GM19193 (cell line): ENCODE measurements around the gene SIPA1L2.

Source experiments
- POLR2A ChIP-seq: IDR thresholded peaks from 4 replicates; pipeline ENCODE4 v1.6.1; 2011; ENCODE audit not compliant: insufficient read depth, insufficient read length; ENCODE audit errors: extremely low read depth

The SIPA1L2 gene, protein sequence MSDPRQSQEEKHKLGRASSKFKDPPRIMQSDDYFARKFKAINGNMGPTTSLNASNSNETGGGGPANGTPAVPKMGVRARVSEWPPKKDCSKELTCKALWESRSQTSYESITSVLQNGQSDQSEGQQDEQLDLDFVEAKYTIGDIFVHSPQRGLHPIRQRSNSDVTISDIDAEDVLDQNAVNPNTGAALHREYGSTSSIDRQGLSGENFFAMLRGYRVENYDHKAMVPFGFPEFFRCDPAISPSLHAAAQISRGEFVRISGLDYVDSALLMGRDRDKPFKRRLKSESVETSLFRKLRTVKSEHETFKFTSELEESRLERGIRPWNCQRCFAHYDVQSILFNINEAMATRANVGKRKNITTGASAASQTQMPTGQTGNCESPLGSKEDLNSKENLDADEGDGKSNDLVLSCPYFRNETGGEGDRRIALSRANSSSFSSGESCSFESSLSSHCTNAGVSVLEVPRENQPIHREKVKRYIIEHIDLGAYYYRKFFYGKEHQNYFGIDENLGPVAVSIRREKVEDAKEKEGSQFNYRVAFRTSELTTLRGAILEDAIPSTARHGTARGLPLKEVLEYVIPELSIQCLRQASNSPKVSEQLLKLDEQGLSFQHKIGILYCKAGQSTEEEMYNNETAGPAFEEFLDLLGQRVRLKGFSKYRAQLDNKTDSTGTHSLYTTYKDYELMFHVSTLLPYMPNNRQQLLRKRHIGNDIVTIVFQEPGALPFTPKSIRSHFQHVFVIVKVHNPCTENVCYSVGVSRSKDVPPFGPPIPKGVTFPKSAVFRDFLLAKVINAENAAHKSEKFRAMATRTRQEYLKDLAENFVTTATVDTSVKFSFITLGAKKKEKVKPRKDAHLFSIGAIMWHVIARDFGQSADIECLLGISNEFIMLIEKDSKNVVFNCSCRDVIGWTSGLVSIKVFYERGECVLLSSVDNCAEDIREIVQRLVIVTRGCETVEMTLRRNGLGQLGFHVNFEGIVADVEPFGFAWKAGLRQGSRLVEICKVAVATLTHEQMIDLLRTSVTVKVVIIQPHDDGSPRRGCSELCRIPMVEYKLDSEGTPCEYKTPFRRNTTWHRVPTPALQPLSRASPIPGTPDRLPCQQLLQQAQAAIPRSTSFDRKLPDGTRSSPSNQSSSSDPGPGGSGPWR (N-terminal part only)

DNA sequence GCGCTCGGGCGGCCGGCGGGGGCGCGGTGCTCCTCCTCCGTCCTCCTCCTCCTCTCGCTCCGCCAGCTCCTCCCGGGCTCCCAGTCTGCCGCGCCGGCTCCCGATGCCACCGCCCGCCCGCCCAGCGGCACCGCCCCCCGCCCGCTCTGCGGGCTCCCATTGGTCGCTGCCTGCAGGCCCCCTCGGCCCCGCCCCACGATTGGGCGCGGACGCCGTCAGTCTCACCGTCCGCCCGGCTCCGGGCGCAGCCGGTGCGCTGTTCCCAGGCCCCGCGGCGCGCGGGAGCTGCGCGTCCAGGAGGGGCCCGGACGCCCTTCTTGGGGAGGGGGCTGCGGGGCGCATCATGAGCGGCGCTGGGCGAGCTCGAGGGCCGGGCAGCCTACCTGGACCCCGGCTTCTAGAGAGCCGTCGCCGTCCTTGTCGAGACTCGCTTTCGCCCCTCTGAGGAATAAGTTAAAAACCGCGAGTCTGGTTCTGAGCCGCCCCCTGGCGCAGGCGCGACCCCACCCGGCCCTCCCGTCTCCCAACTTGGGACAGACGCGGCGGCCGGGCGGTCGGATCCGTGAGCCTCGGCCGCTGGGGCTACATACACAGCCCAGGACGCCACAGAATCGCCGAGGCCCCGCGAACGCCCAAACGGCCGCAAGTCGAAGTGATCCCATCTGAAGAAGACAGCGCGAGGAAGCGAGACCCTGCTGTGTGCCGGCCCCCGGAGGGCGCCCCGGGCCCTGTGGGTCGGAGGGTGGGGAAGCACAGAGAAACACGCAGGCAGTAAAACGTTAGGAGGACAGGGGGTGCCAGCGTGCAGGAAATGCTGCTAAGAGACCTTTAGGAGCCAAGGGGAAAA lies at the start of gene SIPA1L2:
TSS of gene SIPA1L2 (minus strand) at position 87 of the 847 bp plus-strand sequence. CDS start 114,794 bp downstream, outside the sequence.
- no peak for TF ChIP-seq POLR2A

DNA sequence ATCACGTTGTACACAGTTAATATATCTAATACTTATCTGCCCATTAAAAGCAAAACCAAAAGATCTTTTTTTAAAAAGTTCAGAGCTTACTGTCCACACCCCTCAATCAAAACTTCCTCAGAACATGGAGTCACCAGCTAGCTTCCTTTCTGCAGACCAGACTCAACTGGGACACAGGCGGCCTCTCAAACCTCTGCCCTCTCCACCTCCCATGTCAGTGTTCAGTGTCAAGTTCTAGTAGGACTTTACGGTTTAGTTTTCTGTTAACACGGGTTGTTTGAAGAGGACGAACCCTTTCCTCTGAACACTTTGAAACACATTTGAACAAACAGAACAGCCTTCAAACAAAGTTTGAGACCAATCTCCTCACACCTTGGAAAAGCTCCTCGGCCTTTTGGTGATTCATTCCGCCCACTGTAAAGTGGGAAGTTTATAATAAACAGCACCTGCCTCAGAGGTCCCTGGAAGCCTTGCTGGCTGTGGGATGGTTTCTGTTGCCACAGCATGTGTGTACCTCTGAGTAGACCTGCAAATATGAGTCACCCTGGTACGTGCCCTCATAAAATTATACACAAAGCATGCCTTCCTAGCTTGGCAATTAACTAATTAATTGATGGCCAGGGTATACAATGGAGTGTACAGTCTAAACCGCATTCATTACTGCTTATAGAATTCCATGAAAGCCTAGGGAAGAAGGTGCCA lies 48.4 kb upstream of the SIPA1L2 start:
- no peak for TF ChIP-seq POLR2A

DNA sequence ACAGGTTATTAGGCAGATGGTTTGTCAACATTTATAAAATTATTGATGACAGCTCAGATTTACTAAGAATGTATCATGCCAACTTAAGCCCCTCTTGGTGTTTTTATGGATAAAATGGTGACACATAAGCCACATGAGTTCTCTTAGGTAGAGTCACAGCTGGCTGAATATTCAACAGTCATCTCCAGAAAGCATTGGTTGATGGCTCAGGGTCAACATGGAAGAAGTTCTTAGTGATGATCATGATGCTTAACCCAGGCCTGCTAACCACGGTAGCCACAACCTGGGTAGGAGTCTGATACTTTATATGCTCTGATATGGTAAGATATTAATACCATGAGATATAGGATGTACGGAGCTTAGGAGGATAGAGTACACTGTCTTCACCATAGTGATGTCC lies 46.4 kb upstream of the SIPA1L2 start:
- no peak for TF ChIP-seq POLR2A

DNA sequence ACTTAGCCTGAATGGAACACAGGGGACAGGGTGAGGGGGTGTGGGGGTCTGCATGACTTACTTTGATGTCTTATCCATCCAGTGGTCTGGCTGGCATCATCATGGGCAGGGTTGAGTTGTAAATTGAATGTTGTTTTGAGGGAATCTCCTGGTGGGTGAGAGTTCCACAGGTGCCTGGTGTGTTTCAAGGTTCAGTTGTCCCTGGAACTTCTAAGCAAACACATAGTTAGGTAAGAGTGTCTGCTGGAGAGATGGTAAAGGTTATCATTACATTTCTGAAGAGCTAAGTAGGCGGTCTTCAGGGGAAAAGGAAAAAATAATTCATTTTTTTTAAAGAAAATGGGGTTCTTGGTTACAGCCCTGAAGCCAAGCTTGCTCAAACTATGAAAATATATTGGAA lies 46.0 kb upstream of the SIPA1L2 start:
- TF ChIP-seq POLR2A = no peak

DNA sequence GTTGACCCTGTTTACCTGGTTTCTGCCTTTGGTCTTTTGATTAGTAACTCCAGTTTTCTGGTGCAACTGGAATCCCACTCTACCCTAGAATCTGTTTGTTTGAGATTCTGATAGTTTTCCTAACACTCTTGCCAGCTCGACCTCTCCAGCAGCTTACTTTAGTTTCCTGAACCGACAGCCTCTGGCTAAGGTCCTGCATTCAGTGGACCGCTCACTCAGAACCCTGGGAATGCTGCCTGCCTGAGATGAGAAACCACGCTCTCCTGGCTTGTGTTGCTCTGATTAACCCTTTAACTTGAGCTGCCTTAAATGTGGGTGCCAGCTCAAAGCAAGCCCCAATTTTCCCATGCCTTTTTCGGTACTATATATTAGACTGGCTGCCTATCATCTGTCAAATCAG lies 45.3 kb upstream of the SIPA1L2 start:
- TF ChIP-seq POLR2A = no peak

DNA sequence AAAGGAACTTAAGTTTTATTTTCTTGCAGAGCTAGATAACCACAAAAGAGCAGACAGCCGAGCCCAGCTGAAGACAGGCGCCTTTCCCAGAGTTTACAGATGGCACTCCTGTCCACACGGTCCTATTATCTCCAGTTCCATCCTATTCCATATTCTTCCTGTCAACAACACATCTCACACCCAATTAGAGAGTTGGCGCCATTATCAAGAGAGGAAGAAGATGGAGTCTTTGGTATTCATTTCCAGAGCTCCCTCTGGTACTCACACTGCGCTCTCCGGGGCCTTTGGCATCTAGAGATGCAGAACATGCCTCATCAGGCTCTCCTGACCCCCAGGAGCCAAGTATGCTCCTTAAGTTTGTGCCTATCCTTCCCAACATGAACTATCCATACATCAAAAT lies 43.3 kb upstream of the SIPA1L2 start:
- no peak for TF ChIP-seq POLR2A

DNA sequence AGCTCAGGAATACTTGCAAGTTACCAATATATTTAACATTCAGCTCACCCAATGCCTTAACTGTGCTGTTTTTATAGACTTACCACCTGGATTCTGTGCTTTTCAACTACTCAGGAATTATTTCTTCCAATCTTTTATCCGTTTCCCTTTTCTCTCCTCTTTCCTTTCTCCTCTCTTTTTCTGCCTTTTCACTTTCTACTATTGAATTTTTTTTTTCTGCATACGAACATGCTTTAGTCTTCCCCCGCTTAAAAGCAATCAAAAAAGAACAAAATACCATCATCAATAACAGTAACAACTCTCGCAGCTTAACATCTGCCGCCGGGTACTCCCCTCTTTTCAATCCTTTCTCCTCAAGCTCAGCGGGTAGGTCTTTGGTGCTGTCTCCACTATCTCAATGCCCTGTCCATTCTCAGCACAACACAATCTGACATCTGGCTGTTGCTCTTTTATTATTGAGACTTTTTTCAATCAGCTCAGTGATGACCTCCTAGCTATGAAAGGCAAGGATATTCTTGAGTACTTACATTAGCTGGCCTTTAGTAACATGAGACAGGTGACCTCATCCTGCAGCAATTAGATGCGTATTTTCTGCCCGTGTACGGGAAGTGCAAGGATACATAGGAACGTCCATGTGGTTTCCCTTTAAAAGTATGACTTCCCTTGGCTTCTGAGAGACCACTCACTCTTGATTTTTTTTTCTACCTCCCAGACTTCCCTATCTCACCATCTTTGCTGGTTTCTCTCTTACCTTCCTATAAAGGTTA lies 40.2 kb upstream of the SIPA1L2 start:
- TF ChIP-seq POLR2A = no peak

DNA sequence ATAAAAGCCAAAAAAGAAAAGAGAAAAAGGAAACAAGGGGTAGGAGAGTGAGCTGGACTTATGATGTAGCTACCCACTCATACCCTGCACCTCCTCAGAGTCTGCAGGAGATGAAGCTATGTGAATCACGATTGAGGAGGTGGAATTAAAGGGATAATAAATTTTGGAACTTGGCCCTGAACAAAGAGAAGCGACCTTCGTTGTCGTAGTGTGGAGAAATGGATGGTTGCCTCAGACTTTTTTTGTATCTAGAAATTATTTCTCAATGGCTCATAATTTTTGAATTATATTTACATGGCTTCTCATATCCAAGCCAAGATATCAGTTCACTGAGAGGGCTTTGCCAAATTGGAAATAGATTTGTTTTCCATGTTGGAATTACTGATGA lies 37.8 kb upstream of the SIPA1L2 start:
- TF ChIP-seq POLR2A = no peak

DNA sequence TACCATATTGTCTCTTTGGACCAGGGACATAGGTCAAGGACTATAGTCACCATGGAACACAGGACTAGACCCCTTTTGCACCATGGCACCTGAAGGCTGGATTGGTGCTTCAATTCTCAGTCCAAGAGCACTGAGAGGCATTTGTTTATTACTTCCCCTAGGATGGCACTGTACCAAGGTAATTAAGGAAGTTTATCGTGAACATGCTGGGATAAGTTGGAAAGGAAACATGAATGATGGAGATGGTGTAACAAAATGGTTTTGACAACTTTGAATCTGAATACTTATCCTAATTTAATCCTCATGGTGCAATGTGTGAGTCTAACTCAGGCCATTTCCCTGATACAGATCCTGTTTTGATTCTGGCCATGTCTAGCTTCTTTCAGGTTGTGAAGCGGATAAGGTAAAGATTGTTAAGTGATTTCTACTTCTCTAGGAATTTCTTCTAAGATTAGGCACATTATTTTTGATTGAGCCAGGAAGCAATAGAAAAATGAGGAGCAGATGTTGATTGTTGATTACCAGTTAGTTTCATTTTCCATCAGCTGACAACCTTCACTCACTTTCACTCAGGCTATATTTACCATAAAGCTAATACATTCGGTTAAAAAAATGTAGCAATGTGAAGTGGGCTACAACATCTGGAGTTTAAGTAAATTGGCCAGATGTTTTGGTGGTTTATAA lies 37.3 kb upstream of the SIPA1L2 start:
- no peak for TF ChIP-seq POLR2A

DNA sequence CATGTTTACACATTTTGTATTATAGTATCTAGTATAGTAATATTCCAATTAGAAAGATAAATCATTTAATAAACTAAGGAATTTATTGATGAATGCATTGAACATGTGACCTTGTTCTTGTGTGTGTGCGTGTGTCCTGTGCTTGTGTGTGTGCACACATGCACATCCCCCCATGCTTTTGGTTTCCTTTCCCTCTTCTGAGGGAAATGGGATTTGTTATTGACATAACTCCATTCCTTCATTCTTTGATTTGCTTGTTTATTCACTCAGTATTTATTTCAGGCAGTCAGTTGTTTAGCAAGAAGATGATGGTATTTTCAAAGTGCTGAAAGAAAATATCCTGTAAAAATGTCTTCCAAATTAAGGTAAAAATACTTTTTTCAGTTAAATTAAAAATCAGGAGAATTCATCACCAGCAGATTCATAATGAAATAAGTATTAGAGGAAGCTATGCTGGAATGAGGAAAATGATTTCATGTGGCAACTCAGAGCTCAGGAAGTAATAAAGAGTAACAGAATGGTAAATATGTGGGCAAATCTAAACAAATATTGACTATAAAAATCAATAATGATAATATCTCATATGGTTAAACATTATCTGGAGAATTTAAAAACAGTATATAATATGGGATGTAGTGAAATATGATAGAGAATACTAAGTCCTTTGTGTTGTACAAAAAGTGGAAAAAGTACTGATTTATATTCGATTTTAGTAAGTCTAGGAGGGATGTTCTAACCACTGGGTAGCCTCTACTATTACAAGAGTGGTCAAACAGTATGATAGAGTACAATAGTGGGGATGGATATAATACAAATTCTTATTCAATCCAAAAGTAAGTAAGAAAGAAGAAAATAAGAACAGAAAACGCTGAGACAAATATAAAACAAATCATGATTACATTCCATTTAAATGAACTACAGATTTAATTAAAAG lies 35.2 kb upstream of the SIPA1L2 start:
- no peak for TF ChIP-seq POLR2A

DNA sequence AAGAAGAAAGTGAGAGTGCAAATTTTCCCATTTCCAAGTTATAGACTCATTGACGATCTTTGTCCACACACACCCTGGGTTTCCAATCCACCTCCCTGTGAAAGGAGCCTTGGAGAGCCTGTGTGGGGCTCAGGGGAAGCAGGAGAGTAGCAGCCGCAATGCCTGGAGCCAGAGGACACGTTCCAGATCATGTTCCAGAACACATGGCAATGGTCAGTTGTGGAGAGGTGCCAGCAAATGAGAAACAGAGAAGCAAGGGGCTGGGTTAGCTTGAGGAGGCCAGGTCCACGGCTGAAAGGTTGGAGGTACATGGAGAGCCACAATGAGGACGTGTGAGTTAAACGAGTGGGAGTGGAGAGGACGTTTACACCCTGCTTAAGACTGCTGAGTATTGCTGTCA lies 33.0 kb upstream of the SIPA1L2 start:
- no peak for TF ChIP-seq POLR2A

DNA sequence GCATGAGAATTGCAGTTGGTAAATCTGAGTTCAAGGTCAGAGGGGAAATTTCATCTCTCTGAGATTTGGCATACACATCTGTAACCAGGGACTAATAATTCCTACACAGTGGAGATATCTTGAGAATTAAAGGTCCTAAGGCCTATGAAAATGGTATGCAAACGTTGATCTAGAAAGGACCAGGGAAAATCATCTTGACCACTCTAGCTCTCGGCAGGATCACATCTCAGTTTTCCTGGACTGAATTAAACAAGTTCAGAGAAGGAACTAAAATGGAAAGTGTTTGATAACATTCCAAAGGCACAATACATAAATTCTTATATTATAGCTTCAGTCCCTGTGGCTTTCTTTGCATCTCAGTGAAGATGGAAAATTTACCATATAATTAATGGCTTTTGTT lies 28.5 kb upstream of the SIPA1L2 start:
- no peak for TF ChIP-seq POLR2A

DNA sequence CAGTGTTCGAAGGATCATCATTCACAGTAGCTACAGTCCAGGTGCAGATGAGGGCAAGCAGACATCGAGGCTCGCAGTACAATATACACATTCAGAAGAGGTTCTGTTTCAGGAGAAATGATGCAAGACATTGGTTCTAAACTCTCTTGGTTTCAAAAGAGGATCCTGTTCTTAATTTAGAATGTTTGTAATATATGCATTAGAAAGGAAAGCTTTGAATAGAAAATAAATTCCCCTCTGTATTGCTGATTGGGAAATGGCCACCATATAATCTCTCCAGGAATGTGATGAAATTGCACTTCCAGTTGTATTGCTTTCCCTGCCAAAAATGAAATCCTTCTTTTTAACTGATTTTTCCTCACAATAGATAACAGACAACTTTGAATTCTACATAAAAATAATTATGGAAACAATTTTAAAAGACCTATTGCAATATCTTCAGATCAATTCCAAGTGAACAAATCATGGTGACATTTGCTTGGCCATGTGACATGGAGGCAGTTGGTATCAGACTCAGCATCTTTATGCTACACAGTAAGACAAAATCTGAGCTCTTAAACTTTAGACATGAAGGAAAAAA lies 27.6 kb upstream of the SIPA1L2 start:
- TF ChIP-seq POLR2A = no peak
